ENCODE measurements around the gene AP2A2. TPM values are rescaled to one million over a fixed set of nuclear protein-coding genes. Genes with fewer than 3 reads are reported as not detected.

Gene AP2A2
- total RNA-seq, 1 donor from 2014 or later = 58.7 TPM

- DNase-seq (ENCODE audit: extremely low spot score in 2 of 2) = no peak
- Histone ChIP-seq H3K36me3 (no peaks in the 10 kb centered on the region), H3K27me3 (no peaks in the 10 kb centered on the region), H3K27ac (no peak overlapping the region), H3K9me3 (no peaks in the 10 kb centered on the region), H3K4me1 (no peaks in the 10 kb centered on the region), H3K4me3 (no peak overlapping the region)
- TF ChIP-seq CTCF (IDR thresholded peaks at IDR 0.05) = no peak
- no peak for TF ChIP-seq POLR2A (IDR thresholded peaks at IDR 0.05)
- TF ChIP-seq POLR2AphosphoS5 (IDR thresholded peaks at IDR 0.05; ENCODE audit: insufficient read depth in 1 of 2, low read depth in 1 of 2) = no peak
- intact Hi-C loops (cut with DNase I) = no loop called here
Observed at GRCh38 chr11:1039481-1040427, 114.1 kb downstream of the AP2A2 start.

- TF ChIP-seq CTCF (IDR thresholded peaks at IDR 0.05) = no peak
- no peak for TF ChIP-seq POLR2AphosphoS5 (IDR thresholded peaks at IDR 0.05; ENCODE audit: insufficient read depth in 1 of 2, low read depth in 1 of 2)
- TF ChIP-seq POLR2A (IDR thresholded peaks at IDR 0.05) = no peak
- H3K9me3 ChIP-seq = no peaks in the 10 kb centered on the region
- H3K27ac ChIP-seq = no peak overlapping the region
- no peaks in the 10 kb centered on the region for H3K4me1 ChIP-seq
- DNase-seq (ENCODE audit: extremely low spot score in 2 of 2) = no peak
- no peaks in the 10 kb centered on the region for H3K27me3 ChIP-seq
- H3K4me3 ChIP-seq = no peak overlapping the region
- intact Hi-C loops (cut with DNase I) = no loop called here
- no peaks in the 10 kb centered on the region for H3K36me3 ChIP-seq
Observed at GRCh38 chr11:1040428-1041148, 114.9 kb downstream of the AP2A2 start.

- no peaks in the 10 kb centered on the region for H3K4me1 ChIP-seq
- no peaks in the 10 kb centered on the region for H3K9me3 ChIP-seq
- no peak overlapping the region for H3K27ac ChIP-seq
- H3K27me3 ChIP-seq = no peaks in the 10 kb centered on the region
- no peaks in the 10 kb centered on the region for H3K36me3 ChIP-seq
- DNase-seq (ENCODE audit: extremely low spot score in 2 of 2) = no peak
- intact Hi-C loops (cut with DNase I) = no loop called here
- no peak overlapping the region for H3K4me3 ChIP-seq
- no peak for TF ChIP-seq CTCF (IDR thresholded peaks at IDR 0.05)
- TF ChIP-seq POLR2A (IDR thresholded peaks at IDR 0.05) = no peak
- no peak for TF ChIP-seq POLR2AphosphoS5 (IDR thresholded peaks at IDR 0.05; ENCODE audit: insufficient read depth in 1 of 2, low read depth in 1 of 2)
Observed at GRCh38 chr11:1041149-1041467, 115.4 kb downstream of the AP2A2 start.

GRCh38 chr11:1041471-1041870 is 115.8 kb downstream of the AP2A2 start:
- no peaks in the 10 kb centered on the region for H3K27me3 ChIP-seq
- intact Hi-C loops (cut with DNase I) = no loop called here

More at GRCh38 chr11:1041471-1041870, 115.8 kb downstream of the AP2A2 start:
- Histone ChIP-seq H3K4me3 (no peak overlapping the region), H3K4me1 (no peaks in the 10 kb centered on the region), H3K9me3 (no peaks in the 10 kb centered on the region), H3K27ac (no peak overlapping the region), H3K36me3 (no peaks in the 10 kb centered on the region)
- no peak for DNase-seq (ENCODE audit: extremely low spot score in 2 of 2)
- TF ChIP-seq CTCF (IDR thresholded peaks at IDR 0.05) (no peak), POLR2A (IDR thresholded peaks at IDR 0.05) (no peak), POLR2AphosphoS5 (IDR thresholded peaks at IDR 0.05; ENCODE audit: insufficient read depth in 1 of 2, low read depth in 1 of 2) (no peak)

All from vagina (tissue), 2 donors.